Fibroblast of the aortic adventitia (primary cell): ENCODE results near the gene SMPD3. TPM values are rescaled to one million over a fixed set of nuclear protein-coding genes. Genes with fewer than 3 reads are reported as not detected.

Experiments
- DNase-seq: peaks from one replicate; pipeline ENCODE4 v3.0.0-alpha.2; 2010; ENCODE audit warnings: low read depth
- H3K4me3 ChIP-seq: 2 replicates; pipeline ENCODE4 v1.5.1; 2011; ENCODE audit warnings: low read depth, mild to moderate bottlenecking, control low read depth, low read length, moderate library complexity
- total RNA-seq: library from RNA; depleted of rRNA; stranded (reverse); fragments of >200 nt; gene quantifications from 2 replicates; pipeline ENCODE4 v1.2.3, GENCODE V29; 2012; ENCODE audit warnings: low replicate concordance
- TF ChIP-seq, protein P1 (sequence below): IDR thresholded peaks from 2 replicates; pipeline ENCODE4 v1.5.1; 2011; ENCODE audit warnings: mild to moderate bottlenecking, low read length, control low read depth, inconsistent platforms; ENCODE audit not compliant: insufficient read depth

Gene SMPD3
- total RNA-seq, 1 donor: not detected

DNA sequence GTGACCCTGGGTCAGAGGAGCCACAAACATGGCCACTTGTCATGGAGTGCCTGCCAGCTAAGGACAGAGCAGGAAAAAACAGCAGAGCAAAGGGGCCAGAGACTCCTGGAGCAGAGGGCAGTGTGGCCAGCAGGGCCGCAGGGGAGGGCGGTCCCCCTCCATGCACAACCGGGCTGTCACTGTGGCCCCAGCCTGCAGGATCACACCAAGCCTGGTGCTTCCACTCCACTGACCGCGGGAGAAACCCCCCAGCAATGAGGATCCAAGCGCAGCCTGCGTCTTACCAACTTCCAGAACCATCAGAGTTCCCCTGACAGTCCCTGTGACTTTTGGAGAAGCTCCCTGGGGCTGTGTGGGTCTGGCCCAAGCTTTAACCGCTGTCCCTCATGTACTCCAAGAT, 75.5 kb downstream of the SMPD3 start:
- no peak for DNase-seq
- H3K4me3 ChIP-seq: no peak overlapping the region
- TF ChIP-seq, protein P1, sequence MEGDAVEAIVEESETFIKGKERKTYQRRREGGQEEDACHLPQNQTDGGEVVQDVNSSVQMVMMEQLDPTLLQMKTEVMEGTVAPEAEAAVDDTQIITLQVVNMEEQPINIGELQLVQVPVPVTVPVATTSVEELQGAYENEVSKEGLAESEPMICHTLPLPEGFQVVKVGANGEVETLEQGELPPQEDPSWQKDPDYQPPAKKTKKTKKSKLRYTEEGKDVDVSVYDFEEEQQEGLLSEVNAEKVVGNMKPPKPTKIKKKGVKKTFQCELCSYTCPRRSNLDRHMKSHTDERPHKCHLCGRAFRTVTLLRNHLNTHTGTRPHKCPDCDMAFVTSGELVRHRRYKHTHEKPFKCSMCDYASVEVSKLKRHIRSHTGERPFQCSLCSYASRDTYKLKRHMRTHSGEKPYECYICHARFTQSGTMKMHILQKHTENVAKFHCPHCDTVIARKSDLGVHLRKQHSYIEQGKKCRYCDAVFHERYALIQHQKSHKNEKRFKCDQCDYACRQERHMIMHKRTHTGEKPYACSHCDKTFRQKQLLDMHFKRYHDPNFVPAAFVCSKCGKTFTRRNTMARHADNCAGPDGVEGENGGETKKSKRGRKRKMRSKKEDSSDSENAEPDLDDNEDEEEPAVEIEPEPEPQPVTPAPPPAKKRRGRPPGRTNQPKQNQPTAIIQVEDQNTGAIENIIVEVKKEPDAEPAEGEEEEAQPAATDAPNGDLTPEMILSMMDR: no peak

DNA sequence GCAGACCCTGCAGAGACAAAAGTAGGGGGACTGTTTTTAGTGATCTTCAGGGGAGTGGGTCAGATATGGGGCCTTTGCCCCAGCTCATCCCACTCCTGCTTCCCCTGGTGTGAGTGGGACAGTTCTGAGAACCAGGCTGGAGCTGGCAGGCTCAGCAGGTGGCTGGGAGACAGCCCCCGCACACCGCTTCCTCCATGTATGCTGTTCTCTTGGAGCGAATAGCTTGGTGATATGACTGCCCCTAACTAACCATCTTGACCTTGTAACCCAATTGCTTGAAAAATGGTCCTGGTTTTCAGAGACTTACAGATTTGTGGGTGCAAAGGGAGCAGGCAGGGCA, 76.0 kb downstream of the SMPD3 start:
- TF ChIP-seq, protein P1: no peak
- no peak overlapping the region for H3K4me3 ChIP-seq
- DNase-seq: no peak

DNA sequence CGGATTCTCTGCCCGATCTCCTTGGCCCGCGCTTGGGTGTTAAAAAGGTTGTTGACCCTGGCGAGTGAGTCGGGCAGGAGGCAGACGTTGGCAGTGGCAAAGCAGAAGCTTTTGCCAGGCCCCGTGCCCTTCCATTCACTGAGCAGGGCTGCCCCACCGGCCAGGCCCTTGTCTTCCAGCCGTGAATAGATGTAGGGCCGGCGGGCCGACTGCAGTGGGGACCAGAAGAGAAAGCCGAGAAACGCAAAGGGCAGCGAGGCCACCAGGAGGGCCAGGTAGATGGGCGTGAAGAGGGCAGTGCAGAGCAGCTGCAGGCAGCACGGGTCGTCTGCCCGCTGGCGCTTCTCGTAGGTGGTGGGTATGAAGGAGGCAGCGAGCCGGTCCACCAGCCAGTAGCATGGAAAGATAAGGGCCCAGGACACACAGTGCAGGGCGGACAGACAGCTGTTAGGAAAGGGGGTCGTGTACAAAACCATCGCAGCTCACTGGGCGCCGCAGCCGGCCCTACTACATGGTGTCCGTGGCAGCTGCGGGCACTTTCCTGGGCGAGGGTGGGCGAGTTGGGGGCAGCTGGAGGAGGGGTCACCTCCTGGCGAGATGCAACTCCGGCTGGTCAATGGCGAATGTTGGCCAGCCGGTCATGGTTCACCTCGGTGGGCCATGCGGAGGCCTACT, 76.5 kb downstream of the SMPD3 start:
- no peak overlapping the region for H3K4me3 ChIP-seq
- DNase-seq: no peak
- TF ChIP-seq, protein P1: no peak

DNA sequence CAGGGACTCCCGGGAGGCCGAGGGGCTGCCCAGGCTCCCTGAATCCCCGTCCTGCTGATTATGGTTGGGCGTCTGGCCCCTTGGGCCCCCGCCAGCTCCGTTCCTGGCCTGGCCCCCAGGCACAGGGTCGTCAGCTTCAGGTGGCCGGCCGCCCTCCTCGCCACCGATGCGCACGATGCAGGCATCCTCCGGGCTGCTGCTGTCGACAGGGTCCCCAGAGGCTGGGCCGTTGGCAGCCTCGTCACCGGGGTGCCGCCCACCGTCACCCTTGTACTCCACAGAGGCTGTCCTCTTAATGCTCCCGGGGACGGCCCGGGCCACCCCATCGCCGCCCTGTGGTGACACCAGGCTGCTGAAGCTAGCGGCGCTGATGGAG, 77.0 kb downstream of the SMPD3 start:
- TF ChIP-seq, protein P1: no peak
- H3K4me3 ChIP-seq: no peak overlapping the region
- no peak for DNase-seq

DNA sequence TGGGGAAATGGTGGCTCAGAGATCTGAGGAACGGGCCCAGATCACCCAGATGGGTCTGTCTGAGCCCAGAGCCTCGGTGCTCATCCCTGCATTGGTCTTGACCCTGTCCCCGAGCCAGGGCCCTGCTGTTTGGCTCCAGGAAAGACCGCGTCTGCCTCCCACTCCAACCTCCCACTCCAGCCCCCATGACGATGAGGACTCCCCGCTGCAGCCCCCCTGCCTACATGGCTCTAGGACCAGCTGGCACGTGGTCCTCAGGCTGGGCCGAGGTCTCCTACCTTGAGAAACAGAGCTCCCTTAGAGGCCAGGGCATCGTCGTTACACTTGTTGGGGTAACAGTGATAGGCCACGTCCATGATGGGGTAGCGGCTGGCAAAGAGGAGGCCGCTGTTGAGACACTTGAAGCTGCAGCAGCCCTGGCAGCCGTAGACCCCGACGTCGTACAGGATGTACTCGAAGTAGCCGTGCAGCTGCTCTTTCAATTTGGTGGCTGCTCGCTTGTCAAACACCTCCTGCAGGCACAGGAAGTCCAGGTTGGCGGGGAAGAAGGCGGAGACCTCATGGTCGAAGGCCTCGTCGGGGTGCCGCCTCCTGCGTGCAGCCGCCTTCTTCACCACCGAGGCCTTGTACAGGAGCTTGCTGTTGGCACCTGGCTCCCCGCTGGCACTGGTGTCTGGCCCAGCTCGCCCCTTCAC, 77.6 kb downstream of the SMPD3 start:
- TF ChIP-seq, protein P1: no peak

DNA sequence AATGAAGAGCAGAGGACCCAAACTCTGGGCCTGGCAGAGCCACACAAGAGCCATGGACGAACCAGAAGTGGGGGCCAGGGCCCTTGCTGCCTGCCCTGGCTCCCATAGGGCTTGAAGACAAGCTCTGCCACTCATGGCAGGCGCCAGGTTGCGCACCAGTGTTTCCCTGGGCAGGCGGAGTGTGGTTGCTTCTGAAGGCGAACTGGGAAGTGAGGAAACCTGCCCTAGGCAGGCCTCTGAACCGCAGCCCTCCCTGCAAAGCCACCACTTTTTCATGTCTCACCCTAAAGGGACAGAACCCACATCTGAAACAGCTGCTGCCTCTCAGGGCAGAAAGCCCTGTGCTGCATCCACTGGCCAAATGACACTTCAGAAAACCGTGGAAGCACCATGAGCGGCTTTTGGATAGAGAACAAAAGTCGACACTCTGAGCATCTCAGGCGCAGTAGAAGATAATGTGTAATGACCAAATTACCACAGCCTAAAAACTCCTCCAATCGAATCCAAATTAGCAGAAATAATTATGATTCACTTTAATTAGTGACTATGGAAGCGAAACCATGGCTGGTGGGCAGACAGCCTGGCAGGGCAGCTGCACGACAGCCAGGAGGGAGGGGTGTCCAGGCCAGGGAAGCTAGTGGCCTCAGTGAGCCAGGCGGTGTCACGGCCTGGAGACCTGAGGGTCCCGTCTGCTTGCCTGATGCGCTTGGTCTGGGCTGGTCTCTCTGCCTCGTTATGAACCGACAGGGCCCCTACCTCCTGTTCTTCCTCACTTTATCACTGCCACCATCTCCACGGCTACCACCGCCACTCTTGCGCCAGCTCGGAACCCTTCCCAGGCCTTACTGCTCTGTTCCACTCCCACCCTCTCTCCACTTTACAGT, 78.4 kb downstream of the SMPD3 start:
- no peak for DNase-seq
- no peak overlapping the region for H3K4me3 ChIP-seq
- TF ChIP-seq, protein P1: no peak

More for the DNA sequence above, 77.6 kb downstream of the SMPD3 start:
- no peak for DNase-seq
- no peak overlapping the region for H3K4me3 ChIP-seq
